Type B pancreatic cell (in vitro differentiated cells): ENCODE data around the gene CMSS1. TPM values are rescaled to one million over a fixed set of nuclear protein-coding genes. Genes with fewer than 3 reads are reported as not detected.

ENCODE experiments used
- DNase-seq: peaks from one replicate; pipeline ENCODE4 v3.0.0; 2021; ENCODE audit warnings: mixed read lengths; ENCODE audit not compliant: unreplicated experiment; ENCODE audit errors: extremely low spot score
- H3K27ac Mint-ChIP-seq: 2 replicates; pipeline ENCODE4 v1.8.0; 2021; ENCODE audit warnings: mild to moderate bottlenecking, mixed read lengths
- H3K27me3 Mint-ChIP-seq: 2 replicates; pipeline ENCODE4 v1.8.0; 2021; ENCODE audit warnings: mixed read lengths
- H3K36me3 Mint-ChIP-seq: 2 replicates; pipeline ENCODE4 v1.8.0; 2021; ENCODE audit warnings: mixed read lengths
- H3K4me1 Mint-ChIP-seq: one replicate; pipeline ENCODE4 v1.8.0; 2021; ENCODE audit warnings: mixed read lengths; ENCODE audit not compliant: unreplicated experiment
- H3K4me3 Mint-ChIP-seq: 2 replicates; pipeline ENCODE4 v1.8.0; 2021; ENCODE audit warnings: mild to moderate bottlenecking, mixed read lengths
- H3K9me3 Mint-ChIP-seq: 2 replicates; pipeline ENCODE4 v1.8.0; 2021; ENCODE audit warnings: mixed read lengths
- CTCF ChIP-seq: fragments of 200-600 bp; sonication (generic); conservative IDR thresholded peaks from 2 replicates; pipeline ENCODE4 v1.5.0; 2021; ENCODE audit warnings: antibody characterized with exemption, mild to moderate bottlenecking
- total RNA-seq: library from RNA; stranded (reverse); gene quantifications from 2 replicates; pipeline ENCODE4 v1.2.1, GENCODE V29; 2021; ENCODE audit warnings: low replicate concordance

CMSS1 gene
- total RNA-seq, 1 donor from 2014 or later: 34.1 TPM

GRCh38 chr3:100117093-100117492, 299.4 kb downstream of the CMSS1 start:
- no peak for DNase-seq
- H3K27ac Mint-ChIP-seq: no peak overlapping the region

GRCh38 chr3:100120012-100120411, 302.4 kb downstream of the CMSS1 start:
- Mint-ChIP-seq H3K27me3 (no peaks in the 10 kb centered on the region), H3K4me1 (peaks cover 13% of the 10 kb centered on the region), H3K27ac (no peak overlapping the region), H3K4me3 (no peak overlapping the region), H3K36me3 (no peaks in the 10 kb centered on the region), H3K9me3 (no peaks in the 10 kb centered on the region)
- DNase-seq: no peak
- TF ChIP-seq CTCF: no peak

More at GRCh38 chr3:100117093-100117492, 299.4 kb downstream of the CMSS1 start:
- Mint-ChIP-seq H3K4me1 (no peaks in the 10 kb centered on the region), H3K27me3 (no peaks in the 10 kb centered on the region), H3K4me3 (no peak overlapping the region), H3K9me3 (no peaks in the 10 kb centered on the region), H3K36me3 (no peaks in the 10 kb centered on the region)
- TF ChIP-seq CTCF: no peak

- no peak overlapping the region for H3K4me3 Mint-ChIP-seq
These were observed 303.0 kb downstream of the CMSS1 start for GRCh38 chr3:100120693-100121092.

GRCh38 chr3:100122321-100122720, 304.7 kb downstream of the CMSS1 start:
- Mint-ChIP-seq H3K27ac (no peak overlapping the region), H3K27me3 (no peaks in the 10 kb centered on the region), H3K9me3 (no peaks in the 10 kb centered on the region), H3K4me3 (no peak overlapping the region), H3K4me1 (peaks cover 20% of the 10 kb centered on the region), H3K36me3 (no peaks in the 10 kb centered on the region)
- no peak for TF ChIP-seq CTCF
- DNase-seq: no peak

More at GRCh38 chr3:100120693-100121092, 303.0 kb downstream of the CMSS1 start:
- Mint-ChIP-seq H3K9me3 (no peaks in the 10 kb centered on the region), H3K27ac (no peak overlapping the region), H3K4me1 (peaks cover 19% of the 10 kb centered on the region), H3K36me3 (no peaks in the 10 kb centered on the region), H3K27me3 (no peaks in the 10 kb centered on the region)
- no peak for TF ChIP-seq CTCF
- DNase-seq: no peak

GRCh38 chr3:100123112-100123511, 305.4 kb downstream of the CMSS1 start:
- Mint-ChIP-seq H3K4me1 (peaks cover 23% of the 10 kb centered on the region), H3K27me3 (no peaks in the 10 kb centered on the region), H3K9me3 (no peaks in the 10 kb centered on the region), H3K4me3 (no peak overlapping the region), H3K27ac (no peak overlapping the region), H3K36me3 (no peaks in the 10 kb centered on the region)
- no peak for DNase-seq
- TF ChIP-seq CTCF: no peak
